Activated effector memory CD4-positive, alpha-beta T cell treated with Interleukin-2 at 50 U/mL for 16 hours (primary cell): ENCODE data around the gene ADAMTSL1.

Experiments
- DNase-seq: peaks from one replicate; pipeline ENCODE4 v3.0.0-alpha.2; 2020

The ADAMTSL1 gene

GRCh38 chr9:18555105-18555883, 81.3 kb downstream of the ADAMTSL1 start:
- no peak for DNase-seq

- DNase-seq = no peak
These were observed 90.3 kb downstream of the ADAMTSL1 start for GRCh38 chr9:18564018-18564880.

GRCh38 chr9:18566121-18566520, 92.2 kb downstream of the ADAMTSL1 start:
- no peak for DNase-seq

GRCh38 chr9:18568973-18569372, 95.0 kb downstream of the ADAMTSL1 start:
- no peak for DNase-seq

GRCh38 chr9:18569941-18570630, 96.1 kb downstream of the ADAMTSL1 start:
- no peak for DNase-seq

- no peak for DNase-seq
These were observed 99.1 kb downstream of the ADAMTSL1 start for GRCh38 chr9:18573021-18573556.

- no peak for DNase-seq
These were observed 101.7 kb downstream of the ADAMTSL1 start for GRCh38 chr9:18575686-18576085.

- no peak for DNase-seq
These were observed 105.6 kb downstream of the ADAMTSL1 start for GRCh38 chr9:18579536-18579935.

GRCh38 chr9:18580151-18580550, 106.2 kb downstream of the ADAMTSL1 start:
- no peak for DNase-seq

GRCh38 chr9:18585996-18586395, 112.0 kb downstream of the ADAMTSL1 start:
- DNase-seq = no peak

GRCh38 chr9:18588002-18588401, 114.0 kb downstream of the ADAMTSL1 start:
- DNase-seq = no peak

- no peak for DNase-seq
These were observed 117.3 kb downstream of the ADAMTSL1 start for GRCh38 chr9:18591261-18591660.

- no peak for DNase-seq
These were observed 120.9 kb downstream of the ADAMTSL1 start for GRCh38 chr9:18594837-18595236.

- no peak for DNase-seq
These were observed 121.6 kb downstream of the ADAMTSL1 start for GRCh38 chr9:18595597-18595996.

GRCh38 chr9:18596920-18597319, 123.0 kb downstream of the ADAMTSL1 start:
- no peak for DNase-seq

- no peak for DNase-seq
These were observed 125.0 kb downstream of the ADAMTSL1 start for GRCh38 chr9:18598969-18599368.

- no peak for DNase-seq
These were observed 127.1 kb downstream of the ADAMTSL1 start for GRCh38 chr9:18601026-18601425.

GRCh38 chr9:18601956-18602355, 128.0 kb downstream of the ADAMTSL1 start:
- DNase-seq = no peak

GRCh38 chr9:18604767-18605730, 131.1 kb downstream of the ADAMTSL1 start:
- DNase-seq = no peak

GRCh38 chr9:18605766-18606180, 131.8 kb downstream of the ADAMTSL1 start:
- no peak for DNase-seq

GRCh38 chr9:18606281-18606680, 132.3 kb downstream of the ADAMTSL1 start:
- DNase-seq = no peak

GRCh38 chr9:18606846-18607245, 132.9 kb downstream of the ADAMTSL1 start:
- no peak for DNase-seq
